HFFc6 (cell line): ENCODE data around the gene INPP5J. TPM values are rescaled to one million over a fixed set of nuclear protein-coding genes. Genes with fewer than 3 reads are reported as not detected.

ENCODE experiments used
- DNase-seq: peaks from one replicate; pipeline ENCODE4 v3.0.0-alpha.2; 2018
- H3K27ac Mint-ChIP-seq: 2 replicates; pipeline ENCODE4 v1.8.0; 2020; ENCODE audit warnings: mild to moderate bottlenecking, mixed read lengths
- H3K27me3 Mint-ChIP-seq: 2 replicates; pipeline ENCODE4 v1.8.0; 2021; ENCODE audit warnings: mild to moderate bottlenecking, moderate library complexity, mixed read lengths; ENCODE audit not compliant: insufficient read depth
- H3K36me3 Mint-ChIP-seq: 2 replicates; pipeline ENCODE4 v1.8.0; 2021; ENCODE audit warnings: low read depth, mixed read lengths
- H3K4me1 Mint-ChIP-seq: 2 replicates; pipeline ENCODE4 v1.8.0; 2020; ENCODE audit warnings: low read depth, mixed read lengths
- H3K4me3 Mint-ChIP-seq: 2 replicates; pipeline ENCODE4 v1.8.0; 2020; ENCODE audit warnings: mild to moderate bottlenecking, moderate library complexity, mixed read lengths
- H3K9me3 Mint-ChIP-seq: 2 replicates; pipeline ENCODE4 v1.8.0; 2020; ENCODE audit warnings: mild to moderate bottlenecking, mixed read lengths
- CTCF ChIP-seq: fragments of 200-600 bp; sonication (generic); IDR thresholded peaks from 2 replicates; pipeline ENCODE4 v1.5.0; 2021; ENCODE audit warnings: antibody characterized with exemption, mild to moderate bottlenecking
- total RNA-seq, 6 experiments: library from RNA; stranded (reverse); fragmentation: NEBNext Ultra II Directional; extraction: Animal tissue kit (Norgen Biotek cat#: 25700); gene quantifications; 2 replicates in 1 of 6; 3 replicates in 5 of 6; pipeline ENCODE4 v1.2.3, GENCODE V29; 2021

INPP5J gene
- total RNA-seq, 6 experiments from 2014 or later = 0.69 to 1.6 (median 1.0) TPM

GRCh38 chr22:31151872-31152271 lies 29.1 kb downstream of the INPP5J start:
- Mint-ChIP-seq H3K9me3 (peaks cover 9% of the 10 kb centered on the region), H3K27ac (no peak overlapping the region), H3K4me3 (no peak overlapping the region)

GRCh38 chr22:31153357-31153756 lies 30.6 kb downstream of the INPP5J start:
- Mint-ChIP-seq H3K9me3 (no peaks in the 10 kb centered on the region), H3K27ac (no peak overlapping the region), H3K4me1 (peaks cover 30% of the 10 kb centered on the region), H3K4me3 (no peak overlapping the region), H3K27me3 (no peaks in the 10 kb centered on the region), H3K36me3 (no peaks in the 10 kb centered on the region)
- no peak for TF ChIP-seq CTCF
- no peak for DNase-seq

More at GRCh38 chr22:31151872-31152271, 29.1 kb downstream of the INPP5J start:
- H3K4me1 Mint-ChIP-seq = peaks cover 30% of the 10 kb centered on the region
- no peaks in the 10 kb centered on the region for H3K27me3 Mint-ChIP-seq
- DNase-seq = no peak
- TF ChIP-seq CTCF = no peak
- peaks cover 9% of the 10 kb centered on the region for H3K36me3 Mint-ChIP-seq

GRCh38 chr22:31154975-31155374 lies 32.2 kb downstream of the INPP5J start:
- H3K4me1 Mint-ChIP-seq = peaks cover 24% of the 10 kb centered on the region
- H3K9me3 Mint-ChIP-seq = no peaks in the 10 kb centered on the region
- H3K4me3 Mint-ChIP-seq = no peak overlapping the region
- TF ChIP-seq CTCF = no peak
- H3K36me3 Mint-ChIP-seq = peaks cover 5% of the 10 kb centered on the region
- DNase-seq = no peak
- H3K27ac Mint-ChIP-seq = no peak overlapping the region
- no peaks in the 10 kb centered on the region for H3K27me3 Mint-ChIP-seq

GRCh38 chr22:31155422-31155821 lies 32.7 kb downstream of the INPP5J start:
- DNase-seq = peak; percentile 42
- H3K36me3 Mint-ChIP-seq = peaks cover 8% of the 10 kb centered on the region
- peaks cover 24% of the 10 kb centered on the region for H3K4me1 Mint-ChIP-seq
- TF ChIP-seq CTCF = no peak
- H3K4me3 Mint-ChIP-seq = no peak overlapping the region
- H3K27me3 Mint-ChIP-seq = no peaks in the 10 kb centered on the region
- H3K9me3 Mint-ChIP-seq = no peaks in the 10 kb centered on the region
- H3K27ac Mint-ChIP-seq = peak overlapping the region; percentile 74

GRCh38 chr22:31160328-31160978 lies 37.7 kb downstream of the INPP5J start:
- Mint-ChIP-seq H3K4me3 (peak overlapping the region; percentile 98), H3K27me3 (no peaks in the 10 kb centered on the region), H3K36me3 (peaks cover 22% of the 10 kb centered on the region), H3K4me1 (peaks cover 47% of the 10 kb centered on the region), H3K9me3 (no peaks in the 10 kb centered on the region), H3K27ac (peak overlapping the region; percentile 94)
- TF ChIP-seq CTCF = no peak
- no peak for DNase-seq
